A549 (cell line): Measurements from ENCODE around the gene QRSL1. TPM values are rescaled to one million over a fixed set of nuclear protein-coding genes. Genes with fewer than 3 reads are reported as not detected.
A peak's percentile ranks its signal among the peaks of the same experiment; 100 is the strongest.

Experiments used
- ATAC-seq, 2 experiments: fragments of 200-7000 bp in 1 of 2; fragments of >200 bp in 1 of 2; cut with Nextera tagmentation in 1 of 2; cut with Tn5 transposase in 1 of 2; 3 replicates each; pipeline versions ENCODE4 v1.8.0 to v1.9.1; 2018 to 2020; ENCODE audit warnings: mild to moderate bottlenecking in 1 of 2, moderate library complexity in 1 of 2
- CTCF ChIA-PET: fragments of 300-600 bp; sonication (Branson Sonifier 250); formaldehyde crosslinking; extraction: SDS; loops from one replicate; lab custom pipeline; 2021; ENCODE audit warnings: antibody characterized with exemption, inconsistent platforms; lab: Yijun Ruan, JAX
- POLR2A ChIA-PET: fragments of 350-600 bp; formaldehyde crosslinking; extraction: SDS; loops from one replicate; lab custom pipeline; 2021; ENCODE audit warnings: antibody characterized with exemption, inconsistent platforms; lab: Yijun Ruan, JAX
- DNase-seq, 2 experiments: peaks; one replicate each; pipeline versions ENCODE4 v3.0.0 to v3.0.0-alpha.2; 2011 to 2016; ENCODE audit warnings: low read depth in 1 of 2, low spot score in 1 of 2
- FAIRE-seq: peaks from 2 replicates; lab custom pipeline; 2011; peaks lifted over from hg19 to GRCh38; lab: Jason Lieb, UNC
- H3K27ac ChIP-seq, 2 experiments: fragments of >200 bp; sonication (Bioruptor Twin); formaldehyde crosslinking; 3 replicates each; pipeline ENCODE4 v1.5.1; 2016 to 2017
- H3K4me1 ChIP-seq: fragments of >200 bp; sonication (Bioruptor Twin); formaldehyde crosslinking; 3 replicates; pipeline ENCODE4 v1.6.1; 2016
- H3K4me2 ChIP-seq: fragments of >200 bp; sonication (Bioruptor Twin); formaldehyde crosslinking; 3 replicates; pipeline ENCODE4 v1.6.1; 2016
- H3K4me3 ChIP-seq: fragments of >200 bp; sonication (Bioruptor Twin); formaldehyde crosslinking; 3 replicates; pipeline ENCODE4 v1.5.1; 2016
- H3K9me3 ChIP-seq: fragments of >200 bp; sonication (Bioruptor Twin); formaldehyde crosslinking; 3 replicates; pipeline ENCODE4 v1.6.1; 2016
- ATOH8 ChIP-seq: fragments of 250-450 bp; sonication (Bioruptor Pico); IDR thresholded peaks from 2 replicates; pipeline ENCODE4 v1.5.0; 2020; ENCODE audit warnings: low read depth, mild to moderate bottlenecking, moderate library complexity
- BCL3 ChIP-seq: fragments of >200 bp; sonication (Bioruptor Twin); formaldehyde crosslinking; IDR thresholded peaks from 3 replicates; pipeline ENCODE4 v1.6.1; 2016
- CHD4 ChIP-seq: fragments of 200-600 bp; sonication (generic); IDR thresholded peaks from 2 replicates; pipeline ENCODE4 v1.6.1; 2016; ENCODE audit warnings: antibody characterized with exemption, mild to moderate bottlenecking, borderline replicate concordance
- EHMT2 ChIP-seq: fragments of 200-600 bp; sonication (generic); IDR thresholded peaks from 2 replicates; pipeline ENCODE4 v1.6.1; 2016; ENCODE audit warnings: antibody characterized with exemption, low read depth, mild to moderate bottlenecking, moderate library complexity
- HES2 ChIP-seq: fragments of >200 bp; sonication (Bioruptor Twin); formaldehyde crosslinking; IDR thresholded peaks from 2 replicates; pipeline ENCODE4 v1.6.1; 2016
- HEYL ChIP-seq: fragments of 250-450 bp; sonication (Bioruptor Pico); IDR thresholded peaks from 2 replicates; pipeline ENCODE4 v1.8.0; 2021; ENCODE audit warnings: mild to moderate bottlenecking, moderate library complexity
- JUNB ChIP-seq: fragments of >200 bp; sonication (Bioruptor Twin); formaldehyde crosslinking; IDR thresholded peaks from 2 replicates; pipeline ENCODE4 v1.6.1; 2016
- KDM1A ChIP-seq: fragments of 200-600 bp; sonication (generic); IDR thresholded peaks from 2 replicates; pipeline ENCODE4 v1.6.1; 2016; ENCODE audit warnings: low read depth, mild to moderate bottlenecking
- KDM5A ChIP-seq: fragments of 200-600 bp; sonication (generic); IDR thresholded peaks from 2 replicates; pipeline ENCODE4 v1.6.1; 2016; ENCODE audit warnings: antibody characterized with exemption, mild to moderate bottlenecking
- POLR2A ChIP-seq: IDR thresholded peaks from 2 replicates; pipeline ENCODE4 v1.6.1; 2012; ENCODE audit warnings: mild to moderate bottlenecking, low read length
- RAD21 ChIP-seq, 2 experiments: fragments of >200 bp in 1 of 2; sonication (Bioruptor Twin) in 1 of 2; formaldehyde crosslinking in 1 of 2; IDR thresholded peaks in 1 of 2; conservative IDR thresholded peaks in 1 of 2; 2 replicates in 1 of 2; 3 replicates in 1 of 2; pipeline ENCODE4 v1.6.1; 2012 to 2018; ENCODE audit warnings: inconsistent platforms in 1 of 2
- RCOR1 ChIP-seq: fragments of 150-350 bp; IDR thresholded peaks from 2 replicates; pipeline ENCODE4 v1.6.1; 2014; ENCODE audit warnings: antibody characterized with exemption, low read length, low read depth
- SMC3 ChIP-seq: fragments of >200 bp; sonication (Bioruptor Twin); formaldehyde crosslinking; IDR thresholded peaks from 3 replicates; pipeline ENCODE4 v1.6.1; 2018; ENCODE audit warnings: inconsistent platforms
- SREBF2 ChIP-seq: fragments of 450-650 bp; IDR thresholded peaks from 2 replicates; pipeline ENCODE4 v1.6.1; 2014; ENCODE audit warnings: mild to moderate bottlenecking, moderate library complexity
- ZFP36 ChIP-seq: fragments of 450-650 bp; IDR thresholded peaks from 2 replicates; pipeline ENCODE4 v1.6.1; 2014; ENCODE audit warnings: borderline replicate concordance; ENCODE audit not compliant: partially characterized antibody
- WGBS: methylation state at CpG from one replicate; pipeline ENCODE4 v1.1.6; 2017; ENCODE audit errors: missing lambda C conversion rate; 5-methylcytosine and 5-hydroxymethylcytosine counted together
- polyA plus RNA-seq, 4 experiments: library from polyadenylated mRNA; depleted of rRNA in 3 of 4; stranded (reverse); fragments of >200 nt; fragmentation: RNase III in 1 of 4; extraction: RNeasy Plus Mini Kit Qiagen cat#74134 plus additional on column Dnase treatment in 1 of 4; gene quantifications; 2 replicates in 3 of 4; 3 replicates in 1 of 4; pipeline ENCODE4 v1.2.3, GENCODE V29; 2011 to 2017
- TF ChIP-seq, protein P1 (sequence below): fragments of 200-600 bp; sonication (generic); IDR thresholded peaks from 2 replicates; pipeline ENCODE4 v1.6.1; 2016; ENCODE audit warnings: antibody characterized with exemption, mild to moderate bottlenecking, moderate library complexity

QRSL1 gene
- polyA plus RNA-seq, 2 of the 4 experiments (the other 2 are of a cell fraction): 11.5 to 15.9 TPM

DNA sequence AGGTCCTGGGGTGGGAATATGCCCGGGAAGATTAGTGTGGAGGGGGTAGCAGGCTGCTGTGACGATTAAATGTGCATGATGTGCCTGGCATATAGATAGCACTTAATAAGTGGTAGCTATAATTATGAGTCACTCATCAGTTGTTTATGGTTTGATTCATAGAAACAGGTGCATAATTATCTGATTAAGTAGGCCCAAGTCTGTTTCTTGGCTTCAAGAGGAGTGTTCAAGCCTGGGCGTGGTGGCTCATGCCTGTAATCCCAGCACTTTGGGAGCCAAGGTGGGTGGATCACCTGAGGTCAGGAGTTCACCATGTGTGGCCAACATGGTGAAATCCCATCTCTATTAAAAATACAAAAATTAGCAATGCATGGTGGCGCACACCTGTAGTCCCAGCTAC, 74.9 kb downstream of the QRSL1 start:
- H3K9me3 ChIP-seq: peaks cover 7% of the 10 kb centered on the region; the same call in 2 of the 3 replicates
- CTCF ChIA-PET: no interaction called here

GRCh38 chr6:106705156-106705555, 75.8 kb downstream of the QRSL1 start:
- DNase-seq (no peak), ATAC-seq (no peak), FAIRE-seq (no peak)
- no peak overlapping the region for H3K4me2 ChIP-seq
- H3K4me3 ChIP-seq: no peak overlapping the region
- peaks cover 7% of the 10 kb centered on the region; the same call in 2 of the 3 replicates for H3K9me3 ChIP-seq
- no peaks in the 10 kb centered on the region for H3K4me1 ChIP-seq
- H3K27ac ChIP-seq: no peak overlapping the region
- 48% methylated on average over 6 of the region's 6 CpGs for WGBS
- CTCF ChIA-PET: no interaction called here
- no peak for TF ChIP-seq CHD4
- TF ChIP-seq RCOR1: no peak
- TF ChIP-seq KDM1A: no peak
- TF ChIP-seq RAD21 (conservative IDR thresholded peaks at IDR 0.05 in 1 of 2, IDR thresholded peaks at IDR 0.05 in 1 of 2): no peak
- POLR2A ChIA-PET: no interaction called here

More for the DNA sequence above, 74.9 kb downstream of the QRSL1 start:
- no peak for DNase-seq
- Histone ChIP-seq H3K4me3 (no peak overlapping the region), H3K27ac (no peak overlapping the region), H3K4me2 (no peak overlapping the region), H3K4me1 (no peaks in the 10 kb centered on the region)
- TF ChIP-seq HES2: no peak
- TF ChIP-seq KDM1A: no peak
- TF ChIP-seq JUNB: no peak
- no peak for TF ChIP-seq EHMT2
- no peak for TF ChIP-seq ATOH8 (CRISPR knock-in tag)
- TF ChIP-seq POLR2A: no peak
- TF ChIP-seq, protein P1, sequence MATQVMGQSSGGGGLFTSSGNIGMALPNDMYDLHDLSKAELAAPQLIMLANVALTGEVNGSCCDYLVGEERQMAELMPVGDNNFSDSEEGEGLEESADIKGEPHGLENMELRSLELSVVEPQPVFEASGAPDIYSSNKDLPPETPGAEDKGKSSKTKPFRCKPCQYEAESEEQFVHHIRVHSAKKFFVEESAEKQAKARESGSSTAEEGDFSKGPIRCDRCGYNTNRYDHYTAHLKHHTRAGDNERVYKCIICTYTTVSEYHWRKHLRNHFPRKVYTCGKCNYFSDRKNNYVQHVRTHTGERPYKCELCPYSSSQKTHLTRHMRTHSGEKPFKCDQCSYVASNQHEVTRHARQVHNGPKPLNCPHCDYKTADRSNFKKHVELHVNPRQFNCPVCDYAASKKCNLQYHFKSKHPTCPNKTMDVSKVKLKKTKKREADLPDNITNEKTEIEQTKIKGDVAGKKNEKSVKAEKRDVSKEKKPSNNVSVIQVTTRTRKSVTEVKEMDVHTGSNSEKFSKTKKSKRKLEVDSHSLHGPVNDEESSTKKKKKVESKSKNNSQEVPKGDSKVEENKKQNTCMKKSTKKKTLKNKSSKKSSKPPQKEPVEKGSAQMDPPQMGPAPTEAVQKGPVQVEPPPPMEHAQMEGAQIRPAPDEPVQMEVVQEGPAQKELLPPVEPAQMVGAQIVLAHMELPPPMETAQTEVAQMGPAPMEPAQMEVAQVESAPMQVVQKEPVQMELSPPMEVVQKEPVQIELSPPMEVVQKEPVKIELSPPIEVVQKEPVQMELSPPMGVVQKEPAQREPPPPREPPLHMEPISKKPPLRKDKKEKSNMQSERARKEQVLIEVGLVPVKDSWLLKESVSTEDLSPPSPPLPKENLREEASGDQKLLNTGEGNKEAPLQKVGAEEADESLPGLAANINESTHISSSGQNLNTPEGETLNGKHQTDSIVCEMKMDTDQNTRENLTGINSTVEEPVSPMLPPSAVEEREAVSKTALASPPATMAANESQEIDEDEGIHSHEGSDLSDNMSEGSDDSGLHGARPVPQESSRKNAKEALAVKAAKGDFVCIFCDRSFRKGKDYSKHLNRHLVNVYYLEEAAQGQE: no peak
- no peak for TF ChIP-seq BCL3
- TF ChIP-seq KDM5A: no peak
- TF ChIP-seq SMC3: no peak
- POLR2A ChIA-PET: no interaction called here
- ATAC-seq: no peak
- 74% methylated on average over 4 of the region's 4 CpGs for WGBS
- no peak for FAIRE-seq

- 0 out of 6 replicates have a peak overlapping the region, but pooled peaks of 1 of the 2 experiments have one; percentile 35 for H3K27ac ChIP-seq
- ATAC-seq: no peak
- no peak overlapping the region for H3K4me3 ChIP-seq
- no peak overlapping the region for H3K4me2 ChIP-seq
- ChIA-PET CTCF (interaction anchor here (0.9 kb wide), 1 partner anchor 11 kb away, joined by 4 read pairs; no protein-coding TSS in a partner anchor), POLR2A (no interaction called here)
- no peaks in the 10 kb centered on the region for H3K4me1 ChIP-seq
- peaks cover 3% of the 10 kb centered on the region; the same call in 1 of the 3 replicates for H3K9me3 ChIP-seq
- no peak for FAIRE-seq
- no peak for DNase-seq
- 95% methylated on average over 1 of the region's 1 CpG for WGBS
- no peak for TF ChIP-seq ZFP36
- no peak for TF ChIP-seq SREBF2
- TF ChIP-seq BCL3: no peak
- TF ChIP-seq HEYL (CRISPR knock-in tag): no peak
Measured at GRCh38 chr6:106710580-106710979, 81.2 kb downstream of the QRSL1 start.
